GM21717 (cell line): Measurements from ENCODE around the gene ZNF688.
"Not testable (repeated sequence)": the region's sequence is repeated elsewhere in the genome, so short reads cannot be mapped to it uniquely, and the experiment has no call there.

Experiments
- ATAC-seq: cut with Tn5 transposase; IDR thresholded peaks from one replicate; pipeline ENCODE4 v1.9.1; 2021; ENCODE audit warnings: mild to moderate bottlenecking, moderate library complexity; ENCODE audit not compliant: unreplicated experiment

ZNF688 gene

DNA sequence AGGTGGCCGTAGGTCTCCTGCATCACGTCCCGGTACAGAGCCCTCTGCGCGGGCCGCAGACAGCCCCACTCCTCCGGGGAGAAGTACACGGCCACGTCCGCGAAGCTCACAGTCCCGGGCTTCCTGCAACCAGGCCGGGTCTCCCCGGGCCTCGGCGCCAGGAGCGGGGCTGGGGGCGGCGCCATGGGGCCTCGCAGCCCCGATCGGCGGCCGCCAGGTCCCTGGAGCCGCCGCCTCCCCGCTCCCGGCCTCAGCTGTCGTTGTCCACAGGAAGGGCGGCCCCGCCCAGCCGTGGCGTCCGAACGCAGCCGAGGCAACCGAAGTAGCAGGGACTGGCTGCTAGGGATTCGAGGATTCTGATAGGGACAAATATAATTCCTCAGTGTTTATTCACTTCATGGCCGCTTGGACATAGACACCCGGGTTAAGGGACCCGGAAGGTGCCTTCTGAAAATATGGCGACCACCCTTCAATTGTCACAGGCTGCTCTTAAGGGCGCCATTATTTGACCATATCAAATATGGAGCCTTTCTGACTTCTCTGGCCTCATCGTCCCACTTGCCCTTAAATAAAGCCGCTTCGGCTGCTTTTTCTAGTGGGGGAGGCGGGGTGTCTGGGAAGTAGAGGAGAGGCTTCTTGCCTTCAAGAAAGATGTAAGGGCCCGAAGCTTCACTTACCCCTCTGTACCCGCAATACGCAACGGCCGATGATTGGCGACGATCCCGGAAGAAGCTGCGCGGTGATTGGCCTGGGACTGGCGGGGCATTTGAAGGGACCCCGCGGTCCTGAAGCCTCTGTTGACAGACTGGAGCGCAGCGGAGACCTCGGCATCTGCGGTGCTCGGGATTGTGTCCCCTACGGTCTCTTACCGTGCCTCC is at the start of gene ZNF688:
Gene ZNF688 (minus strand): TSS at position 270 of the 878 bp plus-strand sequence. CDS start 85 bp downstream, at position 185.
- ATAC-seq = peak; percentile 63

DNA sequence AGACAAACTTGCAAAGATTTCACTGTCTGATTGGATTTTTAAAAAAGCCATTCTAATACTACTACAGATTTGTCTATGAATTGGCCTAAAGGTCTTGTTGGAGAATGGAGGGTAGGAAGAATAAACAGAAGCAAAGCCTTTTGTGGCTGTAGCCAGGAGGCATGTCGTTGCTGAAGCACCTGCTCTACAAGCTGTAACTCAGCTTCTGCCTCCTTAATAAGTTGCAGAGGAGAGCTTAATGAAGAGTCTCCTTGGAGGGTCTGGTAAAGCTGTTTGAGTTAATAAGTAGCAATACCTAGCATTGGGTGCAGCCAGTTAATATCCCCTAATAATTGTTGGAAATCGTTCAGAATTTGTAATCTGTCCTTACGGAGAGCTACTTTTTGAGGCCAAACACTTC is 48.7 kb upstream of the ZNF688 start:
- no peak for ATAC-seq

DNA sequence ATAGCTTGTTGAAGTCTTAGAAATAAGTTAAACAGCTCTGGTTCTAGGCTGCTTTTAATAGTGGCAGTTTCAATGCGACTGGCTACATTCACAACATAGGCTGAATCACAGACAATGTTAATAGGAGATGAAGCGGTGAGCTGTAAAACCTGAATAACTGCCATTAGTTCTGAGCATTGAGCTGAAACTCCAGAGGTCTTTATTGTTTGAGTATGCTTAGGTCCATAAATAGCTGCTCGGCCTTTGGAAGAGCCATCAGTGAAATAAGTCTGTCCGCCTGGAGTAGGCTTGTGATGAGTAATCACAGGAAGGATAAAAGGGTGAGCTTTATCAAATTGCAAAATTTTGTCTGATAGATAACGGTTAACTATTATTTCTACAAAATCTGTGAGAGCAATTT is 48.1 kb upstream of the ZNF688 start:
- ATAC-seq = no peak

DNA sequence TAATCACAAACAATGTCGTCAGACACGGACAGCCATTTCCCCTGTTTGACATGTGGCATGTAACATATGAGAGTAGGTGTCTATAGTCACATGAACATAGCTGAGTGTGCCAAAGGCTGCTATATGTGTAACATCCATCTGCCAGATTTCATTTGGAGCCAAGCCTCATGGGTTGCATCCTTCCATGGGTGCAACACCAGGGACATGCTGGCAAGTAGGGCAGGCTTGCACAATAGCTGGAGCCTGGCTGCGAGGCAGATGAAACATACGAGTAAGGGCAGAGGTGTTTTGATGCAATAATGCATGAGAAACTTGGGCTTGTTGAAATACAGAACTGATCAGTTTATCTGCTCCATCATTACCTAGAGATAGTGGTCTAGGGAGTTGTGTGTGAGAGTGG is 47.7 kb upstream of the ZNF688 start:
- ATAC-seq = no peak

DNA sequence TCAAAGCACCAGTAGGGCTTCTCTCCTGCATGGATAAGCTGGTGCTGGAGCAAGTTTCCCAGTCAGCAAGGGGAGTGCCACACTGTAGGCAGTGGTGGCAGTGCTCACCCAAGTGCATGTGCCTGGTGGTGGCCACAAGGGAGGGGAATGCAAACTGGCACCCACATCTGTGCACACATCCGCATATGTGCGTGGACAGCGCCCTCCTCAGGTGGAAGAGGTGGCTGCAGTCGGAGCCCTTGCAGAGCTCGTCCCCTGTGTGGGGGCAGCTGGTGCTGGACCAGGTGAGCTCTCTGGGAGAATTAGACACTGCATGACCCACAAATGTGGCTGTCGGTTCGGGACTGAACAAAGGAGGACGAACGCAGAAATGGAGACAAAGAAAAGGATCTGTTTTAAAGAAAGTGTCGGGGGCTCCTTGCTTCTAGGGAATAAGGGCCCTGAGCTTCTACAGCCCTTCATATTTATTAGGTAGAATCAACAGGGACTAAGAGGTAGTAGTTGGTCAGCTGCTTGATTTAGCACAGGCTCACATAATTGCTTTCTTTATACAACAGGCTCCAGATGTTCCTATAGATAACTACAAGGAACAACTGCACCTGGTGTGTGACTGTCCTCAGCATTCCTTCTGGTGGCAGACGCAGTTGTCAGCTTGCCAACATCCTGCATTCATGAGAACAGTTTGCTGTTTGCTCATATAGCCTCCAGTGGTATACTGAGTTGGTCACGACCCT is 44.0 kb upstream of the ZNF688 start:
- no peak for ATAC-seq

DNA sequence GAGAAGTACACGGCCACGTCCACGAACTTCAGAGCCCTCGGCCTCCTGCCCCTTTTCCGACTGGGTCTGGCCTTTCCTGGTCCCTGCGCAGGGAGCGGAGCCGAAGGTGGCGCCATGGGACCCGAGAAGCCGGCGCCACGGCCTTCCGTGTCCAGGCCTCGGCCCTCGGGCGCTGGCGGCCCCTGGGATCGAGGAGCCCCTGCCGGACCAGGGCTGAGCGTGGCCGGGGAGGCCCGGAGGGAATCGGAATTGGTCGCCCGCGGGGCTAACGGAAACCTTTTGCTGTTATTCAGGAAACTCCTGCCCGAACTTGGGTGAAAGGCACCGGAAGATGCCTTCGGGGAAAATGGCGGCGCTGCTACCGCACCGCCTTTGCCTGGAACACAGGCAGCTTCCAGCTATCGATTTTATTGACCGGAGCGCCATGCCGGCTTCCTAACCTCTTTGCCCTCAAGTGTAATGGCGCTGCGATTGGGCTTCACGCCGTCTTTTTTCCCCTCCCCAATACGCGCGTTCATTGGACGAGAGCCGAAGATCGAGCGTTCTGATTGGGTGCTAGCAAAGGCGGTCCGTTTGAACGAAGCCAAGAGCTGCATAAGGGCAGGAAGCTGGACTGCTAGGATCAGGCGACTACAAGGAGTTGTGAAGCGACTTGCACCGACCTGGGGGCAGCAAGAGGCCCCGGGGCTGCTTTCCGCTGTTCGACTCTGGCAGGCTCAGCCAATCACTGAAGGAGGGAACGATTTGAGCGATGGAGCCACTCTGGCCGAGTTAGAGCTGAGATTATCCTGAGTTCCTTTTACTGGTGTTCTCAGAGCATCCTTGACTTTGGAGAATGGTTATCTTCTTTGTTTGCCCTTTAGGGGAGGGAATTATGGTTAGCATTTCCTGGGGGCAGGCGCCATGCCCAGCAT is 38.7 kb upstream of the ZNF688 start, which contains the start of gene ZNF689:
Gene ZNF689 (minus strand): TSS at position 464 of the 914 bp plus-strand sequence. CDS start 348 bp downstream, at position 116.
- peak; percentile 83 for ATAC-seq

DNA sequence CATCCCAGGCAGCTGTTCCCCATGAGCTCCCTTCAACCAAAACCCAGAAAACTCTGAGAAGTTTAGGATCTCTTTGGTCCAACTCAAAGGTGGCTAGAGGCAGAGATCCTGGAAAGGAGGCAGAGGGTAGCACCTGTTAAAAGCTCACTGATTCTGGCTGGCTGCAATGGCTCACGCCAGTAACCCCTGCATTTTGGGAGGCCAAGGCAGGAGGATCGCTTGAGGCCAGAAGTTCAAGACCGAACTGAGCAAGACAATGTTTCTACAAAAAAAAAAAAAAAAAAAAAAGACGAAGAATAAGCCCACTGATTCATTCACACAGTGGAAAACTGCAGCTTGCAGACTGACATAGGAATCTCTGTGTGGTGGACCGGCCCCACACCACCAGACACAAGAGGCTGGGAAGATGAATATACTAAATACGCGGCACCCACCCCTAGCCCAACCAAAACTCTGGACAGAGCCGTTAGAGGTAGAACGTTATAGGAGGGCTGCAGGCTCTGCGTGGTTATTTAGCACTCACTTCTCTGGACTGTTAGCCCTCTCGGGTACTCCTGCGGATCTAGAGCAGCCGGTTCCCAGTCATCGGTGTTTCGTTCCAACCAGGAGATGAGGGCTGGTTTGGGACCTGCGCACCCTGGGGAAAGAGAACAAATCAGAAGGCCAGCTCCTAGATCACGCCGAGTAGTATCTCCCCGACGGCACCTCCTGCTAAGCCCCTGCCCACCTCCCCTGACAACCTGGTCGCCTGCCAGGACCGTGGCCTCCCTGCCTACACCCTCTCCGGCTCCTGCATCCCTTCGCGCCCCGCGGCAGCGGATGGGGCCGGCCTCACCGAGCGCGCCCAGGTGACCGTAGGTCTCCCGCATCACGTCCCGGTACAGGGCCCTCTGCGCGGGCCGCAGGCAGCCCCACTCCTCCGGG is 37.8 kb upstream of the ZNF688 start:
- peak; percentile 21 for ATAC-seq

DNA sequence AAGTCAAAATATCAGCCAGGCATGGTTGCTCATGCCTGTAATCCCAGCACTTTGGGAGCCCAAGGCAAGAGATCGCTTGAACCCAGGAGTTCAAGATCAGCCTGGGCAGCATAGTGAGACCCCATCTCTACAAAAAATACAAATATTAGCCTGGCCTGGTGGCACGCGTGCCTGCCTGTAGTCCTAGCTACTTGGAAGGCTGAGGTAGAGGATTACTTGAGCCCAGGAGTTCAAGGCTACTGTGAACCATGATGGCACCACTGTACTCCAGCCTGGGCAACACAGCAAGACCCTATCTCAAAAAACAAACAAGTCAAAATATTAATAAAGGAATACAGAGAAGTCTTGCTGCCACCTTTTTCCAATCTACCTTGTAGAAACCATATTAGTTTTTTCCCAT is 34.5 kb upstream of the ZNF688 start:
- no peak for ATAC-seq

DNA sequence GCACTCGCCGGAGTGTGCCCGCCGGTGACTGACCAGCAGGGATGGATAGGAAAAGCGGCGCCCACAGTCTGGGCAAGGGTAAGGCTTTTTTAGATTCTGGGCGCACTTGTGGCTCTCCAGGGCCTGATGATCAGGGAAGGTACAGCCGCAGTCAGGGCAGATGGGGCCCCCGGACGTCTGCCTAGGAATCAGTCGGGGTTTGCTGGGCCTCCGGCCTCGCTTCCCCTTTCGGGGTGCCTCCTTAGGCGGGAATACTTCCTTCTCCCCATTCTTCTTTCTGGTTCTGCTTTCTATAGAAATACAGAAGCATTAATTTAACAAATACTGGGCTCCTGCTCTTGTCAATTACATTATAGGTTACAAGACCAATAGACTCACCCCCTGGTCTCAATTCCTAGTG is 33.6 kb upstream of the ZNF688 start:
- ATAC-seq = no peak

DNA sequence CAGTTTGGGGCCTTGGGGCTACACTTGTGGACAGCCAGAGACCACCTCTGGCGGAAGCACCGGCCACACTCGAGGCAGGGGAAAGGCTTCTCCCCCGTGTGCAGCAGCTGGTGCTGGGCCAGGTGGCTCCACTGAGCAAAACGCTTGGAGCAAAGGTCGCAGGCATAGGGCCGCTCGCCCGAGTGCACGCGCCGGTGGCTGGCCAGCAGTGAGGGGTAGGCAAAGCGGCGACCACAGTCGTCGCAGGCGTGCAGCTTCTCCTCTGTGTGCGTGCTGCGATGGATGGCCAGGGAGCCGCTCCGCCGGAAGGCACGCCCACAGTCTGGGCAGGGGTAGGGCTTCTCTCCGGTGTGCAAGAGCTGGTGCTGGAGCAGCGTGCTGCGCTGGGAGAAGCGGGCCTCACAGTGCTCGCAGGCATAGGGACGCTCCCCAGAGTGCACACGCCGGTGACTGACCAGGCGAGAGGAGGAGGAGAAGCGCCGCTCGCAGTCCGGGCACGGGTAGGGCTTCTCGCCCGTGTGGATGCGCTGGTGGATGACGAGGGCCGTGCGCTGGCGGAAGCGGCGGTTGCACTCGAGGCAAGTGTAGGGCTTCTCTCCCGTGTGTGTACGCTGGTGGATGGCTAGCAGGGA is 32.9 kb upstream of the ZNF688 start:
- no peak for ATAC-seq

DNA sequence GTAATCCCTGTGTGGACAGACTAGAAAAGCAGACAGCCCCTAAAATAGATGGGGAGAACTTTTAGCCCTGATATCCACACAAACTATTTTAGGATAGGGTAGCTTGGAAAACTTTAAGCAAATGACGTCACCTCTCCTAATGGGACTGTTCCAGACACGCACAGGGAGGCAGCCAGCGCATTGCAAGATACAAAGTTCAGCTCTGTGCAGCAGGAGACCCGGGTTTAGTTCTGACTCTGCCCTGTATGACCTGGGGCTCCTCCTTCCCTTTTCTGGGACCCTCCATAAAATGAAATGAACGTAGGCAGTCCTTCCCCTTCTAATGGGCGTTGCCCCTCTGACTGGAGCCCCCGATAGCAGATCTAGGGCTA is 32.4 kb upstream of the ZNF688 start:
- no peak for ATAC-seq

DNA sequence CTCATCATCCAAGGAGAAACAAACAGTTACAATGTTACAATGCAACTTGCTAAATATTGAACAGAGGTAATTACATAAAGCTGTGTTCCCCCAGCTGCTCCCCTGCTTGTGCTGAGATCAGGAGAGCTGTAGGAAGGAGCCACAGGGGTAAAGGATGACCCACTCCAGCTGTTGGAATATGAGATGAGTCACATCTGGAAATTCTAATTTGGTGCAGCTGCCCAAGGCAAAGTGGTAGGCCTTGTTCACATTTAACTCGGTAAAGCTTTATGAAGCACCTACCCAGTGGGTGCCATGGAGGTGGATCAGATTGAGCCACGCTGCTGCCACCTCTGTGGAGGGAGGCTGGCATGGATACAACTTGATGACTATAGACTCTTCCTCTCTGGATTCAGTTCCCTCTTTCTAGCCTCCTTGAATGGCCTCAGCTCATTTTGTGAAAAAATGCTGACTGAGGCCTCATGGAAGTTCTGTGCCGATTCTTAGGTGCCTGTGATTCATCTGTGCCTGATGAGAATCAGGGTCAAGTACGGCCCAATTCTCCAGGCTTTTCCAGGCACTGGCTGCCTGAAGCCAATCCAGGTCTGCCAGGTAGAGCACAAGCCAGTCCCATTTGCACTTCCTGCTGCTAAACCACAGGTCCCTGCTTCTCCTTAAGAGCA is 31.2 kb upstream of the ZNF688 start:
- no peak for ATAC-seq

DNA sequence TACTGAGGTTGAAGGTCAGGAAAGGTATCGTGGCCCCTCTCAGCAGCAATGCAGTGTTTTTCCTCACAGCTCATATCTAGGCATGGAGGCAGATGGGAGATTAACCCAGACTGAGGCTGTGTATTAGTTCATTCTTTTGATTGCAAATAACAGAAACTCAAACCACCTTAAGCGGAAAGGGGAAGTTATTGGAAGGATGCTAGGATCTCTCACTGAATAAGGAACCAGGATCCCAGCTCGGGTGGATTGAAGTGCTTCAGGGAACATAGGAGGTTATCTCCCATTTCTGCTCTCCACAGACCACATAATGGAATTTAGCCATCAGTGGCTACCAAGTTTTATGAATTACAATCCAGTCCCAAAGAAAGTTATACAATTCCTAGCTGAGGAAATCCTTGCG is 30.5 kb upstream of the ZNF688 start:
- no peak for ATAC-seq

DNA sequence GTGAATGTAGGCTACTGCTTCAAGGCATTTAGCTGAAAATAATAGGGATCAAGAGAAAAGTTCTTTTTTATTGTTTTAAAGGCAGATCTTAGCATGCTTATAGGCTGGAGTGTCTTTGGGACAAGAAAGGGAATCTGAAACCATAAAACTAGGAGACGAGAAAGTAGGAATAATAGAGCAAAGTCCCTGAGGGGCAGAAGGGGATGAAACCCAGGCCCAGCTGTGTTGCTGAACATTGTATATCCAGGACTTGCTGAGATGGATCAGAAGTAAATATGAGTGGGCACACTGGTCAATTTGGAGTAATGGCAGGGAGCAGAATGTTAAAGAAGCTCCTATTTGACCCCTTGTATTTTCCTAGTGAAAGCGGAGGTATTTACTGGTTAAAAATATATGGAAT is 29.4 kb upstream of the ZNF688 start:
- no peak for ATAC-seq

DNA sequence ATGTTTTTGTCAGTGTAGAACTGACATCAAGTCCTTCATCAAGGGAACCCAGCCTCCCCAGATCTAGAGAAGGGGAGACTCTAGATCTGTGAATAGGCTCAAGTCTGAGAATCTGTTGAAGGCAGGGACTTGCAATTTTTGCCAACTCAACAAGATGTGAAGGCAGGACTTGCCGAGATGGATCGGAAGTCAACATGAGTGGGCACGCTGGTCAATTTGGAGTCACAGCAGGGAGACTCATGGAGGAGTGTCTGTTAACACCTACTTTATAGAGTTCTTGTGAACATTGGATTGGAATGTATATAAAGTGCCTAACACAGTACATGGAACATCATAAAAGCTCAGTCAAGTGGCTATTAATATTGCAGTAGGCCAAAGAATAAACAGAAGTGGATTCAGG is 28.7 kb upstream of the ZNF688 start:
- no peak for ATAC-seq

DNA sequence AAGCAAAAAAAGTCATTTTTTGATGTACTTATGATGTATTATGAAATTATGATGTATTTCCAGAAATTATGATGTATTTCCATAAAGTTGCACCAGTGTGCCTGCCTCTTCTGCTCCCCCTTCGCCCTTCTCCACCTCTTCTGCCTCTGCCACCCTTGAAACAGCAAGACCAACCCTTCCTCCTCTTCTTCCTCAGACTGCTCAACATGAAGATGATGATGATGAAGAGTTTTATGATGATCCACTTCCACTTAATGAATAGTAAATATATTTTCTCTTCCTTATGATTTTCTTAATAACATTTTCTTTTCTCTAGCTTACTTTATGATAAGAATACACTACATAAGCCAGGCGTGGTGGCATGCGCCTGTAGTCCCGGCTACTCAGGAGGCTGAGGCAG is 21.4 kb upstream of the ZNF688 start:
- ATAC-seq = no peak

DNA sequence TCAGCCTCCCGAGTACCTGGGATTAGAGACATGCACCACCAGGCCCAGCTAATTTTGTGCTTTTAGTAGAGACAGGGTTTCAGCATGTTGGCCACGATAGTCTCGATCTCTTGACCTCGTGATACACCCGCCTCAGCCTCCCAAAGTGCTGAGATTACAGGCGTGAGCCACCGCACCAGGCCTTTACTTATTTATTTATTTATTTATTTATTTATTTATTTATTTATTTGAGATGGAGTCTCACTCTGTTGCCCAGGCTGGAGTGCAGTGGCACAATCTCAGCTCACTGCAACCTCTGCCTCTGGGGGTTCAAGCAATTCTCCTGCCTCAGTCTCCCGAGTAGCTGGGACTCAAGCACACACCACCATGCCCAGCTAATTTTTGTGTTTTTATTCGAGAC is 19.4 kb upstream of the ZNF688 start:
- ATAC-seq = not testable (repeated sequence)

DNA sequence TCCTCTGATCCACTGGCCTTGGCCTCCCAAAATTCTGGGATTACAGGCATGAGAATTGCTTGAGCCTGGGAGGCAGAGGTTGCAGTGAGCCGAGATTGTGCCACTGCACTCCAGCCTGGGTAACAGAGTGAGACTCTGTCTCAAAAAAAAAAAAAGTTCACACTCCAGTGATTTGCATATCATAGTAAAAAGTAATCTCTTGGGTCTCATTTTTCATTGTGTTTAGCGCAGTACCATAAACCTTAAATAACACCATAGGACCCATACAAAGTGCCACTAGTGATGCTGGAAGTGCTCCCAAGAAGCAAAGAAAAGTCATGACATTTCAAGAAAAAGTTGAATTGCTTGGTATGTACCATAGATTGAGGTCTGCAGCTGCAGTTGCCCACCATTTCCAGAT is 18.1 kb upstream of the ZNF688 start:
- ATAC-seq = not testable (repeated sequence)

DNA sequence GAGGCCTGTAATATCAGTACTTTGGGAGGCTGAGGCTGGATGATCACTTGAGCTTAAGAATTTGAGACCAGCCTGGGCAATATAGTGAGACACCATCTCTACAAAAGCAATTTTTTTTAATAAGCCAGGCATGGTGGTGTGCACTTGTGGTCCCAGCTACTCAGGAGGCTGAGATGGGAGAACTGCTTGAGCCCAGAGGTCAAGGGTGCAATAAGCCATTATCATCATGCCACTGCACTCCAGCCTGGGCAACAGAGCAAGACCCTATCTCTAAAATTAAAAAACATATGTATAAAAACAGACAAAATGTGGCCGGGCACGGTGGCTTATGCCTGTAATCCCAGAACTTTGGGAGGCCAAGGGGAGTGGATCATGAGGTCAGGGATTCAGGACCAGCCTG is 17.1 kb upstream of the ZNF688 start:
- ATAC-seq = no peak
